Measurements from ENCODE around the gene WDR33. TPM values are rescaled to one million over a fixed set of nuclear protein-coding genes. Genes with fewer than 3 reads are reported as not detected.

WDR33 gene
- total RNA-seq, 4 donors from 2014 or later = 25.8 to 35.3 (median 33.3) TPM

GRCh38 chr2:127655209-127656073, 155.5 kb downstream of the WDR33 start:
- peaks cover 99 to 100% (median 100%) of the 10 kb centered on the region in 4 donors for H3K4me1 ChIP-seq
- H3K27me3 ChIP-seq = no peaks in the 10 kb centered on the region
- H3K9me3 ChIP-seq = no peaks in the 10 kb centered on the region
- peaks cover 0 to 73% (median 53%) of the 10 kb centered on the region in 4 donors for H3K36me3 ChIP-seq
- intact Hi-C loops (cut with DNase I) = loop anchor here (10.0 kb wide), 1 partner anchor 141 kb away; no protein-coding TSS in a partner anchor
- TF ChIP-seq POLR2AphosphoS5 (IDR thresholded peaks at IDR 0.05) (no peak), CTCF (IDR thresholded peaks at IDR 0.05) (no peak), EP300 (IDR thresholded peaks at IDR 0.05) (no peak), POLR2A (IDR thresholded peaks at IDR 0.05; ENCODE audit: low read depth) (no peak)
- no peak overlapping the region for H3K4me3 ChIP-seq
- no peak for DNase-seq (ENCODE audit: extremely low spot score)
- WGBS = 59% methylated on average over 14 of the region's 16 CpGs
- peak overlapping the region; percentile 88 to 93 (median 92) for H3K27ac ChIP-seq (replicated peaks in 1 of 4)

GRCh38 chr2:127654838-127655175, 156.2 kb downstream of the WDR33 start:
- Histone ChIP-seq H3K4me3 (no peak overlapping the region), H3K27ac (replicated peaks in 1 of 4) (peak overlapping the region; percentile 88 to 93 (median 92)), H3K4me1 (peaks cover 100% of the 10 kb centered on the region in 4 donors), H3K27me3 (no peaks in the 10 kb centered on the region), H3K9me3 (no peaks in the 10 kb centered on the region), H3K36me3 (peaks cover 0 to 72% (median 54%) of the 10 kb centered on the region in 4 donors)
- WGBS = 86% methylated on average over 7 of the region's 8 CpGs
- intact Hi-C loops (cut with DNase I) = loop anchor here (5.0 to 10.0 kb wide), 2 partner anchors 37 to 140 kb away; no protein-coding TSS in a partner anchor
- TF ChIP-seq CTCF (IDR thresholded peaks at IDR 0.05) = no peak
- no peak for TF ChIP-seq POLR2AphosphoS5 (IDR thresholded peaks at IDR 0.05)
- TF ChIP-seq POLR2A (IDR thresholded peaks at IDR 0.05; ENCODE audit: low read depth) = no peak
- TF ChIP-seq EP300 (IDR thresholded peaks at IDR 0.05) = no peak
- DNase-seq (ENCODE audit: extremely low spot score) = no peak

GRCh38 chr2:127654084-127654837, 156.7 kb downstream of the WDR33 start:
- Histone ChIP-seq H3K27me3 (no peaks in the 10 kb centered on the region), H3K27ac (replicated peaks in 1 of 4) (peak overlapping the region; percentile 88 to 93 (median 92)), H3K36me3 (peaks cover 0 to 75% (median 56%) of the 10 kb centered on the region in 4 donors), H3K9me3 (no peaks in the 10 kb centered on the region), H3K4me3 (no peak overlapping the region), H3K4me1 (peaks cover 100% of the 10 kb centered on the region in 4 donors)
- TF ChIP-seq POLR2AphosphoS5 (IDR thresholded peaks at IDR 0.05) (no peak), CTCF (IDR thresholded peaks at IDR 0.05) (no peak), EP300 (IDR thresholded peaks at IDR 0.05) (no peak), POLR2A (IDR thresholded peaks at IDR 0.05; ENCODE audit: low read depth) (no peak)
- no peak for DNase-seq (ENCODE audit: extremely low spot score)
- WGBS = 81% methylated on average over 4 of the region's 24 CpGs
- intact Hi-C loops (cut with DNase I) = loop anchor here (5.0 to 10.0 kb wide), 2 partner anchors 38 to 139 kb away; no protein-coding TSS in a partner anchor

- Histone ChIP-seq H3K4me1 (peaks cover 98 to 100% (median 99%) of the 10 kb centered on the region in 4 donors), H3K9me3 (no peaks in the 10 kb centered on the region), H3K27ac (replicated peaks in 1 of 4) (peak overlapping the region; percentile 88 to 93 (median 92)), H3K4me3 (no peak overlapping the region), H3K36me3 (peaks cover 0 to 74% (median 57%) of the 10 kb centered on the region in 4 donors), H3K27me3 (no peaks in the 10 kb centered on the region)
- TF ChIP-seq EP300 (IDR thresholded peaks at IDR 0.05) (no peak), POLR2AphosphoS5 (IDR thresholded peaks at IDR 0.05) (no peak), POLR2A (IDR thresholded peaks at IDR 0.05; ENCODE audit: low read depth) (no peak), CTCF (IDR thresholded peaks at IDR 0.05) (no peak)
- WGBS = 64% methylated on average over 15 of the region's 16 CpGs
- no peak for DNase-seq (ENCODE audit: extremely low spot score)
- intact Hi-C loops (cut with DNase I) = loop anchor here (5.0 to 10.0 kb wide), 2 partner anchors 39 to 139 kb away; no protein-coding TSS in a partner anchor
Observed at GRCh38 chr2:127653421-127654083, 157.4 kb downstream of the WDR33 start.
